HG03354 (cell line): ENCODE measurements around the gene FAM149A.

Experiments
- ATAC-seq: cut with Tn5 transposase; IDR thresholded peaks from one replicate; pipeline ENCODE4 v1.9.1; 2021; ENCODE audit warnings: mild to moderate bottlenecking; ENCODE audit not compliant: unreplicated experiment, poor library complexity, severe bottlenecking

The FAM149A gene

DNA sequence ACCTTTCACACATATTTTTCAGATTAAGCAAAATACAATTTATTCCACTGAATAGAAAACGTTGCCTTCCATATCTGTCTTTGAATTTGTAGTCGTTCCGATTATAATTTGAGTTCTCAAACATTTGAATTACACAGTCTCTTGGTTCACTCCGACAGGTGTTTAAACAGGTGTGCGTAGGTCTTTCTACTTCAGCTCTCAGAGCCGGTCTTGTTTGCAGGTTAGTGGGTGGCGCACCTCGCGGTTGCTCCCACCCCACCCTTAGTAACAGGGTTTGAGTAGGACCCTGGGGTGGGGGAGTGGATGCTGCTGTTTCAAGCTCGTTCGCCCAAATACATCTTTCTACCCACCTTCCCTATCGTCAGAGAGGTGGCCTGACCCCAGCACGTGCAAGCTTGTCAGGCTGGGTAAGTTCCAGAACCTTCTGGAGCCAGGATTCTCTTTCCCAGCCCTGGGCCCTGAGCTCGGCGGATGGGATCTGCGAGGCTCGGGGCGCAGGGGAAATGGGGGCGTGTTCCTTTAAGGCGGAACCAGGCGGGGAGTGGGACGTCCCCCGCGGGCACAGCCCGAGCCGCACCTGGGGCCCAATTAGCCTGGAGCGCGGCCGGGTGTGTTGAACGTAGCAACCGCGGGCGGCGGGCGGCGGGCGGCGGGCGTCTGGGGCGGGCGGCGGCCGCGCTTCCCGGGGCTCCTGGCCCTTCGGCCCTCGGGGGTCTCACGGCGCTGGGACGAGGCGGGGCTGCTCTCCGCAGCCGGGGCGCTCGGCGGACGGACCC, at the start of gene FAM149A:
Gene FAM149A (plus strand): TSS at position 591 of the 776 bp plus-strand sequence.
- ATAC-seq = peak; percentile 84

GRCh38 chr4:186058253-186058979, 46.1 kb upstream of the FAM149A start:
- ATAC-seq = peak; percentile 100

DNA sequence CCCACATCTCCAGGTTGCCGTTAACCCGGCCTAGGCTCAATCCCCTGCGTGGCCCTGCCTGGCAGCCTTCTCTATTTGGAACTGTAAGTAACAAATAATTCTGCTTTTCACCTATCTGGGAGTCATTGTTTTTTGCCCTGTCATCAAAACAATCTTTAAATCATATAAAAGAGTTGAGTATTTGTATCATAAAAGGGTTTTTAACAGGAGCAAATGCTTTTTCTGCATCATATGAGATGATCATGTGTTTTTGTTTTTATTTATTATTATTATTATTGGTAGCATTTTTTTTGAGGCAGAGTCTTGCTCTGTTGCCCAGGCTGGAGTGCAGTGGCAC, 45.6 kb upstream of the FAM149A start:
- no peak for ATAC-seq

DNA sequence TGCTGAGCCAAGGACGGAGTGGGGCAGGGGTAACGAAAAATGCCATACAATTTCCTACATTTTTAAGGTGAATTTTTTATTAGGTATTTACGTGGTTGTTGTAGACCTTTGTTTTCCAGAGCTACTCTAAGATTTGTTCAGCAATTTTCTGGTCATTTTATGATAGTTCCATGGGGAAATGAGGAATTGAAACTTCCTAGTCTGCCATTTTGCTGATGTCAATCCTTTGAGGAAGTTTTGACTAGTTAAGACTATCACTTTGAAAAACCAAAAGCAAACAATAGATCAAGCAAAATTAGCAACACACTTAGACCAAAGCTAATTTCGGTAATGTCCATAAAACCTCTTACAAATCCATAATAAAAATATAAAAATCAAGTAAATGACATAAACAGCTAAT, 42.6 kb upstream of the FAM149A start:
- no peak for ATAC-seq

- ATAC-seq = peak; percentile 90
These were observed 36.6 kb upstream of the FAM149A start for GRCh38 chr4:186067757-186068385.

- peak; percentile 40 for ATAC-seq
These were observed 35.7 kb upstream of the FAM149A start, which contains the start of gene TLR3 for GRCh38 chr4:186068581-186069348. TLR3 (plus strand) TSS chr4:186069156; CDS start chr4:186076620, 7,464 bp downstream.

DNA sequence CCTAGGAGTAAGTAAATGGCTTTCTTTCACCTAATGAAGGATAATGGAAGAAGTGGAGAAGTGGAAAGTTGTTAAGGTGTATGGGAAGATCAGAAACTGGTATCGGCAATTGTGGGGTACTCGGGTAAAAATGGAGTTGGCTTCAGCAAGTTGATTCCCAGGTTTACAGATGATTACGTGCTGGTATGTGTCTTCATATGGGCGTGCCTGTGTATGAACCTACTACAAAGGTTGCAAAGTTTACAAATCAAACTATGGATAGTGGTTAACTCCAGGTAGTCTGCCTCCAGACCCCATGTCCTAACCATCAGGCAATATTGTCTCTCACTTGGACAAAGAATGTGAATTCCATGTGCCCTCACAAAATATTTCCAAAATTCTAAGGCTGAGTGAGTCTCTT, 34.8 kb upstream of the FAM149A start:
- no peak for ATAC-seq

DNA sequence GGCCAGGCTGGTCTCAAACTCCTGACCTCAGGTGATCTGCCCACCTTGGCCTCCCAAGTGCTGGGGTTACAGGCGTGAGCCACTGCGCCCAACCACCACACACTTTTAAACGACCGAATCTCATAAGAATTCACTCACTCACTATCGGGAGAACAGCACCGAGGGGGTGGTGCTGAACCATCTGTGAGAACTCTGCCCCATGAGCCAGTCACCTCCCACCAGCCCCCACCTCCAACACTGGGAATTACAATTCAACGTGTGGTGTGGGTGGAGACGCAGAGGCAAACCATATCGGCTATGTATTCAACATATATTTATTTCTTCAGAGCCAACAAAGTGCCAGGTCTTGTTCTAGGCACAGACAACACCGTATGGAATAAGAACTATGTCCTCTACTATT, 32.0 kb upstream of the FAM149A start:
- no peak for ATAC-seq

- no peak for ATAC-seq
These were observed 30.3 kb upstream of the FAM149A start for GRCh38 chr4:186074189-186074588.

- ATAC-seq = no peak
These were observed 25.4 kb upstream of the FAM149A start for GRCh38 chr4:186078981-186079638.

GRCh38 chr4:186079694-186080093, 24.8 kb upstream of the FAM149A start:
- ATAC-seq = no peak

DNA sequence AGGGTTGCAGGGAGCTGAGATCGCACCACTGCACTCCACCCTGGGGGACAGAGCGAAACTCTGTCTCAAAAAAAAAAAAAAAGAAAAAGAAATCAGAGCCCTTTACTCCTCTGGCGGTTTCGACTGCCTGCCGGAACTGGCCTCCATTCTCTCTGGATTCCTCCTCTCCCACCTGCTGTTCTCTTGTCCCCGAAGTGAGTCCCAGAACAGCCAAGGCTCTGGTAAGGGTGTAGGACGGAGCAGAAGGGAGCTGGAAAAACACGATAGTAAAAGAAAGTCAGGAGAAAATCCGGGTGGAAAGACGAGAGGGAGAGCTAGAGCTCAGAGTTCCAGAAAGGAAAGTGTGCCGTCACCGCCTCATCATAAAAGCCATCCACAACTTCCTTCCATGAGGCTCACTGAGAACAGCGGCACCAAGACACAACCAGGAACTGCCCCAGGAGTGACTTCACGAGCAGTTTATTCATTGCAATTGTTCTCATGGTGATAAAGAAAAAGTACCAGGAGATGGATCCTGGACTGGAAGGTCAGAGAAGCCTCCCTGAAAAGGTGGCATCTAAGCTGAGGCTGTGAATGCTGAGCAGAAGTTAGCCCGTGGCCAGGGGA, 23.2 kb upstream of the FAM149A start:
- ATAC-seq = no peak

DNA sequence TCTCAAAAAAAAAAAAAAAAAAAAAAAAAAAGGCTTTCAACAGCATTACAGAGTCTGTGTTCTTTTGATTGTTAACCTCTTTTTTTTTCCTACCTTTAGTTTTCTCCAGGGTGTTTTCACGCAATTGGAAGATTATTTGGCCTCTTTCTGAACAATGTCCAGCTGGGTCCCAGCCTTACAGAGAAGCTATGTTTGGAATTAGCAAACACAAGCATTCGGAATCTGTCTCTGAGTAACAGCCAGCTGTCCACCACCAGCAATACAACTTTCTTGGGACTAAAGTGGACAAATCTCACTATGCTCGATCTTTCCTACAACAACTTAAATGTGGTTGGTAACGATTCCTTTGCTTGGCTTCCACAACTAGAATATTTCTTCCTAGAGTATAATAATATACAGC, 22.3 kb upstream of the FAM149A start:
- ATAC-seq = no peak

GRCh38 chr4:186088523-186088922, 16.0 kb upstream of the FAM149A start:
- no peak for ATAC-seq

GRCh38 chr4:186092296-186092695, 12.2 kb upstream of the FAM149A start:
- ATAC-seq = no peak

GRCh38 chr4:186095406-186095805, 9.1 kb upstream of the FAM149A start:
- no peak for ATAC-seq

DNA sequence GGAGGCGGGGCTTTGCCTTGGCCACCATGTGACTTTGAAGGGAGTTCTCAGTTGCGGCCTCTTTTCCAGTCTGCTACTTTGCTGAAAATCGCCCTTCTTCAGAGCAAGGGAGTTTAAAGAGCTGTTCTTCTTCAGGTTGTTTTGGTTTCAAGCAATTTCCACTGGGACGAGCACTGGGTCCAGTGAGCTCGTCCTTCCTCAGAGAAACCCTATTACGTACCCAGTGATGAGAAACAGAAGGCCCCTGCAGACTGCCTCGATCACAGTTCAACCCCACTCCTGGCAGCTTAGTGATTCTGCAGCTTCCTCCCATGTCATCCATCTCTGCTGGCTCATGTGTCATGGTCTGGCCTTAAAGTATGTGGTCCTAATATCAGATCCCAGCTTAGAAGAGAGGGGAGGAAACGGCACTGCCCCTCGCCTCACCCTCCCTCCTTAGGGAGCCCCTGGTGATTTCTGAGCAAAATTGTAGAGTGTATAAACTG, 7.8 kb upstream of the FAM149A start:
- ATAC-seq = no peak

DNA sequence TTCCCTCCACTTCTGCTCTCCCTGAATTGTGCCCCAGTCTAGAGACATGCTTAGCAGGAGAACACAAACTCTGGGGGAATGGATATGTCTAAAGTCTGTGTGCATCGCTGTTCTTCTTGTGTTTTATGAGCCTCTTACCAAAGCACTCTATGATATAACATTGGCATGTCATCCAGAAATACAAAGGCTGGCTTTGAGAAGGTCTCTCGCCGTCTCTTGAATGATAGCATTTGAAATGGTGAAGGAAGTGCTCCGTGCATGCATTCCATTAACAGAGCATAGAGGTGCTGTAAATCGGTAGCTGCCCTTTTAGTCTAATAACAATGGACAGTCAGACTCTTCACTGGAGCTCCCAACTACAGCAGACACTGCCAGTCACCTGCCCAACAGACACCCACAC, 7.1 kb upstream of the FAM149A start:
- ATAC-seq = no peak

DNA sequence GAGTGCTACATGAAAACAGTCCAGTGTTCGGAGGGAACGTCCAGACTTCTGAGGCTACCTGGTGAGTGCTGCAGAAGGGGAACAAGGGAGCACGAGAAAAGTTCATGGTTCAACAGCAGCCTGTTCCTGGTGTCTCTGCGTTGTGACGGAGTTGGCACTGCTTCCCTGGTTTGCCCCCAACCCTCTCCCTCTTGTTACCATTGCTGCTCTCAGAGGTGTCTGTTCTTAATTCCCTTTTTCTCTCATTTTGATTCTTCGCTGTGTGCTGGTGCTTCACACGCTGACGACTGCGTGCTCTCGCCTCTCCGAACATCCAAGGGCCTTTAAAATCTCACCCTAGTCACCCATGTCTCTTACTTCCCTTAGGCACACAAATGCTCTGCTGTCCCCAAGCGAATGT, 1.6 kb upstream of the FAM149A start:
- no peak for ATAC-seq
